ENCODE results near the gene MARF1. TPM values are rescaled to one million over a fixed set of nuclear protein-coding genes. Genes with fewer than 3 reads are reported as not detected.

MARF1 gene
- total RNA-seq, 1 experiment from 2014 or later: 71.6 TPM

DNA sequence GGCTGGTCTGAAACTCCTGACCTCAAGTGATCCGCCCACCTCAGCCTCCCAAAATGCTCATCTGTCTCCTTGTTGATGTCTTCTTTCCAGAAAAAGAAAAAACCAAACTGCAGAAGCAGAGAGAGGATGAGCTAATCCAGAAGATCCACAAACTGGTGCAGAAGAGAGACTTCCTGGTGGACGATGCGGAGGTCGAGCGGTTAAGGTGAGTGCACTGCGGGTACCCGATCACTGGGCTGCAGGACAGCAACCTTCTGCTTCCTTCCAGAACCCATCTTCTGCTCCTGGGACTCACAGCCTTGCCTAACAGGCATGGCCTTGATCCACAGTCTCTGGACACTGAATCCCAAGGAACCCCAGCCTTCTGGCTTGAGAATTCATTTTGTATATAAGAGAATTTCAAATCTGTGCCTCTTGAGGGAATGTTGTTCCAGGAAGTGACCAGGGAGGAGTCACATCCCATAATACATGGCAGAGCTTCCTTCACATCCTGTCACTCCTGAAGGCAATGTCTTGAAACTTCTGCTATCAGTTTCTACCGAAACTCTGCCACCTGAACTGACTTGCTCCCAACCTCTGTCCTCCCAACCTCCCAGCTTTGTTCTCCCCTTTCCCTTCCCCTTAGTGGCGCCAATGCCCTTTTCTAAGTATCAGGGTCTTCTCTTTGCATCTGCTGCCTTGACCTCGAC lies 61.7 kb downstream of the MARF1 start:
- ChIA-PET POLR2A (ENCODE audit: low non-redundant PET) (no interaction called here), CTCF (no interaction called here)
- Histone ChIP-seq H3K4me1 (ENCODE audit: insufficient read depth, low read length, poor library complexity, severe bottlenecking) (no peaks in the 10 kb centered on the region), H3K9me3 (ENCODE audit: low read depth, low read length, poor library complexity, severe bottlenecking) (peaks cover 6% of the 10 kb centered on the region), H3K27me3 (replicated peaks; ENCODE audit: insufficient read depth, low read depth, low read length, poor library complexity) (no peaks in the 10 kb centered on the region), H3K36me3 (ENCODE audit: insufficient read depth, low read length, poor library complexity, severe bottlenecking) (no peaks in the 10 kb centered on the region), H3K4me3 (ENCODE audit: low read depth, low read length, poor library complexity, severe bottlenecking) (no peak overlapping the region), H3K27ac (ENCODE audit: low read depth, low read length, poor library complexity, severe bottlenecking) (no peak overlapping the region)
- TF ChIP-seq, protein P1, sequence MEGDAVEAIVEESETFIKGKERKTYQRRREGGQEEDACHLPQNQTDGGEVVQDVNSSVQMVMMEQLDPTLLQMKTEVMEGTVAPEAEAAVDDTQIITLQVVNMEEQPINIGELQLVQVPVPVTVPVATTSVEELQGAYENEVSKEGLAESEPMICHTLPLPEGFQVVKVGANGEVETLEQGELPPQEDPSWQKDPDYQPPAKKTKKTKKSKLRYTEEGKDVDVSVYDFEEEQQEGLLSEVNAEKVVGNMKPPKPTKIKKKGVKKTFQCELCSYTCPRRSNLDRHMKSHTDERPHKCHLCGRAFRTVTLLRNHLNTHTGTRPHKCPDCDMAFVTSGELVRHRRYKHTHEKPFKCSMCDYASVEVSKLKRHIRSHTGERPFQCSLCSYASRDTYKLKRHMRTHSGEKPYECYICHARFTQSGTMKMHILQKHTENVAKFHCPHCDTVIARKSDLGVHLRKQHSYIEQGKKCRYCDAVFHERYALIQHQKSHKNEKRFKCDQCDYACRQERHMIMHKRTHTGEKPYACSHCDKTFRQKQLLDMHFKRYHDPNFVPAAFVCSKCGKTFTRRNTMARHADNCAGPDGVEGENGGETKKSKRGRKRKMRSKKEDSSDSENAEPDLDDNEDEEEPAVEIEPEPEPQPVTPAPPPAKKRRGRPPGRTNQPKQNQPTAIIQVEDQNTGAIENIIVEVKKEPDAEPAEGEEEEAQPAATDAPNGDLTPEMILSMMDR (conservative IDR thresholded peaks at IDR 0.05; ENCODE audit: low read depth, low read length): no peak
- TF ChIP-seq EZH2 (IDR thresholded peaks at IDR 0.05; ENCODE audit: borderline replicate concordance, low read depth, low read length, poor library complexity, severe bottlenecking): no peak
- no TSS peak for BruUV-seq (replicated peaks)
- no peak for DNase-seq (ENCODE audit: low spot score)
- intact Hi-C loops (cut with micrococcal nuclease; ENCODE audit: unreplicated experiment): no loop called here

DNA sequence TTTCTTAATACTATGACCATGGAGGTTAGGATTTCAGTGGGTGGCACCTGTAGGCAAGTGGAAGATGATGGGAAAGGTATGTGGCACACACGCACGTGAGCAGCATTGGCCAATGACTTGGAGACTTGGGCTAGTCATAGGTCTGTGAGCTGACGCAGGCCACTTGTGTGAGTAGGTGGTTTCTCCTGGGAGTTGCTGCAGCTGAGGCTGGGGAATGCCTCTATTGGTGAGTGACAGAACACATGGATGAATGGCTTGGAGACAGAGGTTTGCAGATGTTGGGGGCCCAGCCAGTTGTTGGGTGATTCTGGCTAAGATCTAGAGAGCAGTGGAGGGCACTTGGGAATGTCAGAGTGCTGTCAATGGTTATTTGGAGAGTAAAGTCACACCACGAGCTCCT lies 64.1 kb downstream of the MARF1 start:
- intact Hi-C loops (cut with micrococcal nuclease; ENCODE audit: unreplicated experiment): no loop called here
- ChIA-PET POLR2A (ENCODE audit: low non-redundant PET) (no interaction called here), CTCF (no interaction called here)
- H3K36me3 ChIP-seq (ENCODE audit: insufficient read depth, low read length, poor library complexity, severe bottlenecking): no peaks in the 10 kb centered on the region
- H3K27me3 ChIP-seq (replicated peaks; ENCODE audit: insufficient read depth, low read depth, low read length, poor library complexity): no peaks in the 10 kb centered on the region
- DNase-seq (ENCODE audit: low spot score): no peak
- TF ChIP-seq, protein P1 (conservative IDR thresholded peaks at IDR 0.05; ENCODE audit: low read depth, low read length): no peak
- TF ChIP-seq EZH2 (IDR thresholded peaks at IDR 0.05; ENCODE audit: borderline replicate concordance, low read depth, low read length, poor library complexity, severe bottlenecking): no peak
- no TSS peak for BruUV-seq (replicated peaks)
- H3K9me3 ChIP-seq (ENCODE audit: low read depth, low read length, poor library complexity, severe bottlenecking): no peaks in the 10 kb centered on the region
- H3K4me3 ChIP-seq (ENCODE audit: low read depth, low read length, poor library complexity, severe bottlenecking): no peak overlapping the region
- H3K4me1 ChIP-seq (ENCODE audit: insufficient read depth, low read length, poor library complexity, severe bottlenecking): no peaks in the 10 kb centered on the region
- no peak overlapping the region for H3K27ac ChIP-seq (ENCODE audit: low read depth, low read length, poor library complexity, severe bottlenecking)

DNA sequence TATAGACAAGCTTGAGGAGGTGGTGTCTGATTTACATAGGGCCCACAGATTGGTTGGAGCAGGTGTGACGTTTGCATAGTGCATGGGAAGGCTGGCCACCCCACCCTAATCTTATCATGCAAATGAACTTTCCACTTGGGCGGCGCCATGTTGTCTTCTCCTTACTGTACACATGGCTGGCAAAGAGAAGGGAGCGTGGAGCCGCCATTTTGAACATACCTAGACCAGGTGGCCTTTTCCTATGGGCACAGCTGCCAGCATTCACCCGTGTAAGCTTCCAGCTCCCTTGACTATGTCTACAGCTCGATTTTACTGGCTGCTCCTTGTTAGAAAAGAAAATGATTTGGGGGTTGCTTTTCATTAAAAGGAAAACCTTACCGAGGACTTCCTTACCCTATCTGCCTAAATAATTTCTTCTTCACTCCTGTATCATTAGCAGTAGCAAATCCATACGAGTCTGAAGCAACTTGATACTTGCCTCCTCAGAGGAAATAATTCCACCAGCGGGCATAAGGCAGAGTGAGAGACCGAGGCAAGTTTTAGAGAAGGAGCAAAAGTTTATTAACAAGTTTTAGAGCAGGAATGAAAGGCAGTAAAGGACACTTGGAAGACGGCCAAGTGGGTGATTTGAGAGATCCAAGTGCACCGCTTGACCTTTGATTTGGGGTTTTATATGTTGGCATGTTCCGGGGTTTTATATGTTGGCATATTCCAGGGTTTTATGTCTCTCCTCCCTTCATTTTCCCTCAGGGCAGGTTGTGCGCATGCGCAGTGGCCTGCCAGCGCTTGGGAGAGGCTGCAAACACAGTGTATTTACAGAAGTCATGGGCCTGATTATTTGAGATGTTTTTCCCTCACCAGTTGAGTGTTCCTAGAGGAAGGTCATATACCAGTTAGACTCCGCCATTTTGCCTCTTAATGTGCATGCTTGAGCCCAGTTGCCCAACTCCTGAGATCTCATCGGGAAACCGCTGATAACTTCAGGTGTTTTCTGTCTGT lies 65.7 kb downstream of the MARF1 start:
- CTCF ChIA-PET: no interaction called here
- POLR2A ChIA-PET (ENCODE audit: low non-redundant PET): no interaction called here
- BruUV-seq (replicated peaks): no TSS peak

More for the DNA sequence above, 65.7 kb downstream of the MARF1 start:
- Histone ChIP-seq H3K27me3 (replicated peaks; ENCODE audit: insufficient read depth, low read depth, low read length, poor library complexity) (no peaks in the 10 kb centered on the region), H3K4me3 (ENCODE audit: low read depth, low read length, poor library complexity, severe bottlenecking) (no peak overlapping the region), H3K27ac (ENCODE audit: low read depth, low read length, poor library complexity, severe bottlenecking) (no peak overlapping the region), H3K9me3 (ENCODE audit: low read depth, low read length, poor library complexity, severe bottlenecking) (no peaks in the 10 kb centered on the region), H3K4me1 (ENCODE audit: insufficient read depth, low read length, poor library complexity, severe bottlenecking) (peaks cover 11% of the 10 kb centered on the region), H3K36me3 (ENCODE audit: insufficient read depth, low read length, poor library complexity, severe bottlenecking) (no peaks in the 10 kb centered on the region)
- intact Hi-C loops (cut with micrococcal nuclease; ENCODE audit: unreplicated experiment): no loop called here
- TF ChIP-seq EZH2 (IDR thresholded peaks at IDR 0.05; ENCODE audit: borderline replicate concordance, low read depth, low read length, poor library complexity, severe bottlenecking): no peak
- TF ChIP-seq, protein P1 (conservative IDR thresholded peaks at IDR 0.05; ENCODE audit: low read depth, low read length): no peak
- DNase-seq (ENCODE audit: low spot score): no peak
